ENCODE measurements around the gene AATK.

AATK gene

GRCh38 chr17:81196505-81197408 is 30.7 kb upstream of the AATK start:
- no peak for DNase-seq (ENCODE audit: low read depth)

GRCh38 chr17:81195941-81196495 is 30.0 kb upstream of the AATK start:
- DNase-seq (ENCODE audit: low read depth) = no peak

GRCh38 chr17:81194941-81195901 is 29.2 kb upstream of the AATK start:
- no peak for DNase-seq (ENCODE audit: low read depth)

- no peak for DNase-seq (ENCODE audit: low read depth)
These were observed 28.3 kb upstream of the AATK start for GRCh38 chr17:81194225-81194760.

- no peak for DNase-seq (ENCODE audit: low read depth)
These were observed 27.6 kb upstream of the AATK start for GRCh38 chr17:81193470-81194224.

- DNase-seq (ENCODE audit: low read depth) = no peak
These were observed 27.0 kb upstream of the AATK start for GRCh38 chr17:81193051-81193410.

GRCh38 chr17:81192386-81193050 is 26.5 kb upstream of the AATK start:
- no peak for DNase-seq (ENCODE audit: low read depth)

GRCh38 chr17:81191646-81192045 is 25.6 kb upstream of the AATK start:
- no peak for DNase-seq (ENCODE audit: low read depth)

GRCh38 chr17:81191116-81191515 is 25.1 kb upstream of the AATK start:
- no peak for DNase-seq (ENCODE audit: low read depth)

GRCh38 chr17:81190591-81190990 is 24.6 kb upstream of the AATK start:
- no peak for DNase-seq (ENCODE audit: low read depth)

- no peak for DNase-seq (ENCODE audit: low read depth)
These were observed 23.9 kb upstream of the AATK start for GRCh38 chr17:81189670-81190530.

GRCh38 chr17:81189016-81189415 is 23.0 kb upstream of the AATK start:
- DNase-seq (ENCODE audit: low read depth) = no peak

- DNase-seq (ENCODE audit: low read depth) = no peak
These were observed 22.4 kb upstream of the AATK start for GRCh38 chr17:81188491-81188840.

GRCh38 chr17:81187586-81188490 is 21.8 kb upstream of the AATK start:
- DNase-seq (ENCODE audit: low read depth) = no peak

- DNase-seq (ENCODE audit: low read depth) = no peak
These were observed 21.1 kb upstream of the AATK start for GRCh38 chr17:81187120-81187519.

GRCh38 chr17:81186203-81186602 is 20.2 kb upstream of the AATK start:
- DNase-seq (ENCODE audit: low read depth) = no peak

- DNase-seq (ENCODE audit: low read depth) = no peak
These were observed 18.5 kb upstream of the AATK start for GRCh38 chr17:81184555-81184954.

GRCh38 chr17:81183807-81184206 is 17.8 kb upstream of the AATK start:
- DNase-seq (ENCODE audit: low read depth) = no peak

- no peak for DNase-seq (ENCODE audit: low read depth)
These were observed 17.3 kb upstream of the AATK start for GRCh38 chr17:81183316-81183715.

Data from GM04504 (cell line).